ENCODE results near the gene ABTB2.

GRCh38 chr11:34323601-34324000 is 34.2 kb downstream of the ABTB2 start:
- no peak for TF ChIP-seq CTCF (IDR thresholded peaks at IDR 0.05)
- no peak for TF ChIP-seq POLR2A (IDR thresholded peaks at IDR 0.05)

All from Peyer's patch (tissue), 4 donors.